Measurements from ENCODE around the gene FARS2.

The FARS2 gene

DNA sequence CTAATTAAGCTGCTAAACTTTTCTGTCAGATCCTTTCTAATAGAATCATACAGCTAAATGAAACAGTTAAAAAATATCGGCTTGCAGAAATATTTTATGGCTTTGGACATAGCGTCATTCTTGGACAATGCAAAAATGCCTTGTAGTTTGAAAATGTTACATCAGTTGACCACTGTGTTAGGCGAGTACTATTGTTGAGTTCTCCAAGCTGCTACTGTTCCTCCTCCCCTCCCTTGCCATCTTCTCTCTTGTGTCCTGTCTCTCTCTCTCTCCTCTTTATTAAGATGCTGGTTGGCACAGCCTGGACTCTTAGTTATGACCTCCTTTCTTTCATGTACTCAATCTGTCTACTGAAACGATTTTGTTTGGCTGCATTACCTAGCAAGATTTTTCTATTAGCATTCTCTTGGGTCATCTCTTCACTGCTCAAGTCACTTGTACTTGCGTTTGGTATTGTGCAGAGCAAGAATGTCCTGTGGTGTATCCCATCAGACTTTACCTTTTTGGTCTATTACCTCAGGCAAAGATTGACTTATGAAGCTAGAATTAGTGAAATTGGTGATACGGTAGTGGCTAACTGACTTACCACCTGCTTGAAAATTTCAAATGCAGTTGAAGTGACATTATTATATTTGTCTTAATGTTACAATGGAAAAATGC is 127.9 kb downstream of the FARS2 start:
- DNase-seq (ENCODE audit: extremely low read depth, insufficient read length) = no peak
- H3K27me3 ChIP-seq (replicated peaks; ENCODE audit: control insufficient read depth, insufficient read depth, low read length) = no peaks in the 10 kb centered on the region
- no peaks in the 10 kb centered on the region for H3K36me3 ChIP-seq (ENCODE audit: control insufficient read depth, insufficient read depth, low read length)
- TF ChIP-seq, protein P1, sequence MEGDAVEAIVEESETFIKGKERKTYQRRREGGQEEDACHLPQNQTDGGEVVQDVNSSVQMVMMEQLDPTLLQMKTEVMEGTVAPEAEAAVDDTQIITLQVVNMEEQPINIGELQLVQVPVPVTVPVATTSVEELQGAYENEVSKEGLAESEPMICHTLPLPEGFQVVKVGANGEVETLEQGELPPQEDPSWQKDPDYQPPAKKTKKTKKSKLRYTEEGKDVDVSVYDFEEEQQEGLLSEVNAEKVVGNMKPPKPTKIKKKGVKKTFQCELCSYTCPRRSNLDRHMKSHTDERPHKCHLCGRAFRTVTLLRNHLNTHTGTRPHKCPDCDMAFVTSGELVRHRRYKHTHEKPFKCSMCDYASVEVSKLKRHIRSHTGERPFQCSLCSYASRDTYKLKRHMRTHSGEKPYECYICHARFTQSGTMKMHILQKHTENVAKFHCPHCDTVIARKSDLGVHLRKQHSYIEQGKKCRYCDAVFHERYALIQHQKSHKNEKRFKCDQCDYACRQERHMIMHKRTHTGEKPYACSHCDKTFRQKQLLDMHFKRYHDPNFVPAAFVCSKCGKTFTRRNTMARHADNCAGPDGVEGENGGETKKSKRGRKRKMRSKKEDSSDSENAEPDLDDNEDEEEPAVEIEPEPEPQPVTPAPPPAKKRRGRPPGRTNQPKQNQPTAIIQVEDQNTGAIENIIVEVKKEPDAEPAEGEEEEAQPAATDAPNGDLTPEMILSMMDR (IDR thresholded peaks at IDR 0.05; ENCODE audit: insufficient read depth, low read length, poor library complexity, severe bottlenecking) = no peak
- H3K4me3 ChIP-seq (replicated peaks; ENCODE audit: low read depth, low read length) = no peak overlapping the region

GRCh38 chr6:5390177-5390576 is 128.9 kb downstream of the FARS2 start:
- DNase-seq (ENCODE audit: extremely low read depth, insufficient read length) = no peak
- H3K36me3 ChIP-seq (ENCODE audit: control insufficient read depth, insufficient read depth, low read length) = no peaks in the 10 kb centered on the region
- TF ChIP-seq, protein P1 (IDR thresholded peaks at IDR 0.05; ENCODE audit: insufficient read depth, low read length, poor library complexity, severe bottlenecking) = no peak
- no peaks in the 10 kb centered on the region for H3K27me3 ChIP-seq (replicated peaks; ENCODE audit: control insufficient read depth, insufficient read depth, low read length)
- no peak overlapping the region for H3K4me3 ChIP-seq (replicated peaks; ENCODE audit: low read depth, low read length)

- H3K4me3 ChIP-seq (replicated peaks; ENCODE audit: low read depth, low read length) = no peak overlapping the region
- DNase-seq (ENCODE audit: extremely low read depth, insufficient read length) = no peak
- H3K36me3 ChIP-seq (ENCODE audit: control insufficient read depth, insufficient read depth, low read length) = no peaks in the 10 kb centered on the region
- TF ChIP-seq, protein P1 (IDR thresholded peaks at IDR 0.05; ENCODE audit: insufficient read depth, low read length, poor library complexity, severe bottlenecking) = no peak
- H3K27me3 ChIP-seq (replicated peaks; ENCODE audit: control insufficient read depth, insufficient read depth, low read length) = no peaks in the 10 kb centered on the region
Observed at GRCh38 chr6:5394280-5394679, 133.0 kb downstream of the FARS2 start.

DNA sequence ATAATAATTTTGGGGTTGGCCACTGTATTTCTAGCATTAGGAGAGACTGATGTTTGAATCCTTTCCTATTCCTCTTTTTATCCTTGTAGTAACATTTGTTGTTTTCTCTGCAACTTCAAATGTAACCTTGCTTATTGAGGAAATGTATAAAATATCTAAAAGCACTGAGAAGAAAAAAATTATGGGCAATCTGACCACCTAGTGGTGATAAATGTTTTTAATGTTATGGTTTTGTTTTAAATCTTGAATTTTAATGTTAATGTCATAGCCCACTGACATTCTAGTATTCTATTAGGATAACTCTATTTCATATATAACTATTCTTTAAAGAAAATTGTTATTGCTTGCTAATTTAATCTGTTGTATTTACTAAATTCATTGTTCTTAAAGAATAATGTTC is 134.4 kb downstream of the FARS2 start:
- no peak overlapping the region for H3K4me3 ChIP-seq (replicated peaks; ENCODE audit: low read depth, low read length)
- H3K36me3 ChIP-seq (ENCODE audit: control insufficient read depth, insufficient read depth, low read length) = no peaks in the 10 kb centered on the region
- H3K27me3 ChIP-seq (replicated peaks; ENCODE audit: control insufficient read depth, insufficient read depth, low read length) = no peaks in the 10 kb centered on the region
- TF ChIP-seq, protein P1 (IDR thresholded peaks at IDR 0.05; ENCODE audit: insufficient read depth, low read length, poor library complexity, severe bottlenecking) = no peak
- no peak for DNase-seq (ENCODE audit: extremely low read depth, insufficient read length)

- TF ChIP-seq, protein P1 (IDR thresholded peaks at IDR 0.05; ENCODE audit: insufficient read depth, low read length, poor library complexity, severe bottlenecking) = peak; percentile 61
- DNase-seq (ENCODE audit: extremely low read depth, insufficient read length) = peak; percentile 42
- no peaks in the 10 kb centered on the region for H3K27me3 ChIP-seq (replicated peaks; ENCODE audit: control insufficient read depth, insufficient read depth, low read length)
Observed at GRCh38 chr6:5398530-5398929, 137.2 kb downstream of the FARS2 start.

GRCh38 chr6:5399391-5399790 is 138.1 kb downstream of the FARS2 start:
- no peak for DNase-seq (ENCODE audit: extremely low read depth, insufficient read length)
- Histone ChIP-seq H3K4me3 (replicated peaks; ENCODE audit: low read depth, low read length) (no peak overlapping the region), H3K36me3 (ENCODE audit: control insufficient read depth, insufficient read depth, low read length) (no peaks in the 10 kb centered on the region), H3K27me3 (replicated peaks; ENCODE audit: control insufficient read depth, insufficient read depth, low read length) (no peaks in the 10 kb centered on the region)
- TF ChIP-seq, protein P1 (IDR thresholded peaks at IDR 0.05; ENCODE audit: insufficient read depth, low read length, poor library complexity, severe bottlenecking) = no peak

More at GRCh38 chr6:5398530-5398929, 137.2 kb downstream of the FARS2 start:
- H3K4me3 ChIP-seq (replicated peaks; ENCODE audit: low read depth, low read length) = no peak overlapping the region
- H3K36me3 ChIP-seq (ENCODE audit: control insufficient read depth, insufficient read depth, low read length) = no peaks in the 10 kb centered on the region
